H1 (cell line): ENCODE data around the gene YIPF5. TPM values are rescaled to one million over a fixed set of nuclear protein-coding genes. Genes with fewer than 3 reads are reported as not detected.

Experiments used
- CTCF ChIA-PET: fragments of 300-600 bp; sonication (Branson Sonifier 250); formaldehyde crosslinking; loops from one replicate; lab custom pipeline; 2021; ENCODE audit not compliant: partially characterized antibody; lab: Charles Lee
- POLR2A ChIA-PET: fragments of 300-600 bp; sonication (Branson Sonifier 250); formaldehyde crosslinking; loops from one replicate; lab custom pipeline; 2021; ENCODE audit warnings: inconsistent platforms; ENCODE audit not compliant: partially characterized antibody; lab: Charles Lee
- DNase-seq, 2 experiments: peaks; one replicate each; pipeline versions ENCODE4 v3.0.0 to v3.0.0-alpha.2; 2010 to 2022; ENCODE audit warnings: low spot score in 2 of 2, low read depth in 1 of 2, mixed read lengths in 1 of 2
- FAIRE-seq: peaks from 2 replicates; lab custom pipeline; 2011; peaks lifted over from hg19 to GRCh38; lab: Jason Lieb, UNC
- H2AFZ ChIP-seq: 2 replicates; pipeline ENCODE4 v1.8.1; 2012; ENCODE audit warnings: low read length, inconsistent platforms
- H2AK5ac ChIP-seq: 2 replicates; pipeline ENCODE4 v1.6.1; 2013; ENCODE audit warnings: low read depth, low read length
- H2BK120ac ChIP-seq: replicated peaks from 2 replicates; pipeline ENCODE3; 2013; ENCODE audit warnings: low read depth, low read length, inconsistent platforms
- H2BK12ac ChIP-seq: 2 replicates; pipeline ENCODE4 v1.6.1; 2013; ENCODE audit warnings: low read depth, low read length
- H2BK15ac ChIP-seq: 2 replicates; pipeline ENCODE4 v1.6.1; 2013; ENCODE audit warnings: low read length
- H2BK20ac ChIP-seq: 2 replicates; pipeline ENCODE4 v1.6.1; 2013; ENCODE audit warnings: low read length
- H2BK5ac ChIP-seq: 2 replicates; pipeline ENCODE4 v1.6.1; 2013; ENCODE audit warnings: low read depth, low read length
- H3K14ac ChIP-seq: 2 replicates; pipeline ENCODE4 v1.6.1; 2013; ENCODE audit warnings: inconsistent platforms; ENCODE audit not compliant: insufficient read length
- H3K18ac ChIP-seq: 2 replicates; pipeline ENCODE4 v1.6.1; 2013; ENCODE audit warnings: low read length; ENCODE audit errors: extremely low read depth
- H3K23ac ChIP-seq: 2 replicates; pipeline ENCODE4 v1.6.1; 2013; ENCODE audit warnings: inconsistent platforms; ENCODE audit not compliant: insufficient read length
- H3K23me2 ChIP-seq: 2 replicates; pipeline ENCODE4 v1.6.1; 2013; ENCODE audit warnings: low read depth, low read length
- H3K27ac ChIP-seq: 2 replicates; pipeline ENCODE4 v1.6.1; 2011; ENCODE audit warnings: low read depth, low read length, inconsistent platforms
- H3K27me3 ChIP-seq, 4 experiments: replicated peaks in 1 of 4; 1 replicate in 1 of 4; 2 replicates in 3 of 4; pipeline versions ENCODE4 v1.6.1 to v1.8.1; 2011 to 2013; ENCODE audit warnings: low read length in 3 of 4, mild to moderate bottlenecking in 3 of 4, inconsistent platforms in 2 of 4, mixed read lengths in 2 of 4, moderate library complexity in 1 of 4; ENCODE audit not compliant: control insufficient read depth in 3 of 4, insufficient read depth in 3 of 4; ENCODE audit errors: extremely low read depth in 1 of 4
- H3K36me3 ChIP-seq, 4 experiments: 2 replicates each; pipeline versions ENCODE4 v1.6.1 to v1.8.1; 2011 to 2013; ENCODE audit warnings: mild to moderate bottlenecking in 4 of 4, low read length in 3 of 4, moderate library complexity in 2 of 4, control low read depth in 1 of 4, inconsistent platforms in 1 of 4; ENCODE audit not compliant: insufficient read depth in 4 of 4, control insufficient read depth in 2 of 4
- H3K4ac ChIP-seq: replicated peaks from 2 replicates; pipeline ENCODE3; 2013; ENCODE audit warnings: low read length, low read depth, mixed read lengths, inconsistent platforms; ENCODE audit not compliant: insufficient read length
- H3K4me1 ChIP-seq, 4 experiments: replicated peaks in 1 of 4; 1 replicate in 1 of 4; 2 replicates in 3 of 4; pipeline versions ENCODE4 v1.6.1 to v1.8.1; 2011 to 2013; ENCODE audit warnings: low read length in 3 of 4, inconsistent platforms in 2 of 4, mixed read lengths in 1 of 4; ENCODE audit not compliant: insufficient read depth in 4 of 4, control insufficient read depth in 3 of 4
- H3K4me2 ChIP-seq, 2 experiments: 2 replicates each; pipeline versions ENCODE4 v1.6.1 to v1.8.1; 2011 to 2013; ENCODE audit warnings: low read depth in 2 of 2, low read length in 2 of 2, control low read depth in 1 of 2, inconsistent platforms in 1 of 2, mild to moderate bottlenecking in 1 of 2; ENCODE audit not compliant: insufficient read depth in 1 of 2
- H3K4me3 ChIP-seq, 4 experiments: fragments of 200-600, 300-600 bp in 1 of 4; sonication (generic), shearing (Covaris generic), sonication (Bioruptor Twin) in 1 of 4; 2 replicates each; pipeline versions ENCODE4 v1.5.1 to v1.8.1; 2011 to 2016; ENCODE audit warnings: low read length in 4 of 4, low read depth in 3 of 4, control low read depth in 2 of 4, inconsistent platforms in 2 of 4, mild to moderate bottlenecking in 2 of 4, mixed read lengths in 1 of 4, moderate library complexity in 1 of 4; ENCODE audit not compliant: insufficient read depth in 2 of 4; ENCODE audit errors: extremely low read depth in 1 of 4
- H3K56ac ChIP-seq: replicated peaks from 2 replicates; pipeline ENCODE3; 2013; ENCODE audit warnings: low read depth, mild to moderate bottlenecking, mixed read lengths, low read length, inconsistent platforms; ENCODE audit not compliant: insufficient read length
- H3K79me1 ChIP-seq: 2 replicates; pipeline ENCODE4 v1.6.1; 2013; ENCODE audit warnings: low read depth, low read length, control low read depth
- H3K79me2 ChIP-seq, 2 experiments: 2 replicates each; pipeline versions ENCODE4 v1.6.1 to v1.8.1; 2012 to 2013; ENCODE audit warnings: low read length in 2 of 2, mild to moderate bottlenecking in 2 of 2, inconsistent platforms in 1 of 2; ENCODE audit not compliant: insufficient read depth in 2 of 2, control insufficient read depth in 1 of 2
- H3K9ac ChIP-seq, 4 experiments: replicated peaks in 1 of 4; 1 replicate in 1 of 4; 2 replicates in 3 of 4; pipeline versions ENCODE4 v1.6.1 to v1.8.1; 2011 to 2013; ENCODE audit warnings: low read depth in 3 of 4, low read length in 3 of 4, control low read depth in 2 of 4, mild to moderate bottlenecking in 2 of 4, moderate library complexity in 2 of 4, inconsistent platforms in 1 of 4; ENCODE audit errors: extremely low read depth in 1 of 4
- H3K9me3 ChIP-seq, 2 experiments: 2 replicates each; pipeline versions ENCODE4 v1.6.1 to v1.8.1; 2012 to 2013; ENCODE audit warnings: mild to moderate bottlenecking in 2 of 2, moderate library complexity in 2 of 2, control low read depth in 1 of 2, inconsistent platforms in 1 of 2, low read depth in 1 of 2, low read length in 1 of 2, mixed read lengths in 1 of 2; ENCODE audit not compliant: insufficient read depth in 2 of 2
- H4K20me1 ChIP-seq, 2 experiments: replicated peaks in 1 of 2; 2 replicates each; pipeline versions ENCODE3 to v1.8.1; 2011 to 2013; ENCODE audit warnings: inconsistent platforms in 2 of 2, low read length in 2 of 2, mild to moderate bottlenecking in 1 of 2; ENCODE audit not compliant: insufficient read depth in 2 of 2, control insufficient read depth in 1 of 2
- H4K5ac ChIP-seq: 2 replicates; pipeline ENCODE4 v1.6.1; 2013; ENCODE audit warnings: low read length, low read depth, mixed read lengths, inconsistent platforms; ENCODE audit not compliant: insufficient read length
- H4K8ac ChIP-seq: 2 replicates; pipeline ENCODE4 v1.8.0; 2013; ENCODE audit warnings: mild to moderate bottlenecking, moderate library complexity, low read length, inconsistent platforms; ENCODE audit not compliant: insufficient read depth; ENCODE audit errors: extremely low read depth
- H4K91ac ChIP-seq: replicated peaks from 2 replicates; pipeline ENCODE3; 2013; ENCODE audit warnings: low read length, mixed read lengths, inconsistent platforms; ENCODE audit not compliant: insufficient read length
- ASH2L ChIP-seq: fragments of 200-600, 300-600 bp; sonication (generic); IDR thresholded peaks from one replicate; pipeline ENCODE4 v1.7.1; 2017; ENCODE audit warnings: low read length
- BCL11A ChIP-seq, 2 experiments: IDR thresholded peaks; one replicate each; pipeline ENCODE4 v1.6.1; 2011; ENCODE audit warnings: low read depth in 2 of 2, low read length in 2 of 2, mild to moderate bottlenecking in 2 of 2
- EP300 ChIP-seq, 2 experiments: IDR thresholded peaks; 1 replicate in 1 of 2; 2 replicates in 1 of 2; pipeline ENCODE4 v1.6.1; 2011 to 2012; ENCODE audit warnings: low read depth in 2 of 2, low read length in 2 of 2, mild to moderate bottlenecking in 2 of 2, borderline replicate concordance in 1 of 2, inconsistent platforms in 1 of 2, moderate library complexity in 1 of 2
- FOSL1 ChIP-seq: IDR thresholded peaks from 2 replicates; pipeline ENCODE4 v1.6.1; 2011; ENCODE audit warnings: mild to moderate bottlenecking, low read depth, low read length, moderate library complexity; ENCODE audit not compliant: insufficient read depth
- GTF2F1 ChIP-seq: IDR thresholded peaks from 2 replicates; pipeline ENCODE4 v1.6.1; 2012; ENCODE audit warnings: low read depth, low read length, improper control_type of control experiment, borderline replicate concordance
- KDM4A ChIP-seq: IDR thresholded peaks from one replicate; pipeline ENCODE4 v1.7.1; 2012; ENCODE audit warnings: low read depth, mild to moderate bottlenecking, moderate library complexity, low read length, inconsistent platforms; ENCODE audit not compliant: severe bottlenecking
- NRF1 ChIP-seq: IDR thresholded peaks from 2 replicates; pipeline ENCODE4 v1.6.1; 2011; ENCODE audit warnings: mild to moderate bottlenecking, low read depth, low read length, improper control_type of control experiment
- RFX5 ChIP-seq: IDR thresholded peaks from 2 replicates; pipeline ENCODE4 v1.6.1; 2011; ENCODE audit warnings: low read depth, low read length, improper control_type of control experiment, borderline replicate concordance
- TAF7 ChIP-seq: optimal IDR thresholded peaks from 2 replicates; pipeline ENCODE3; 2011; ENCODE audit warnings: low read depth, mild to moderate bottlenecking, inconsistent platforms, low read length, moderate library complexity, borderline replicate concordance
- WGBS, 2 experiments: shearing (Covaris generic) in 1 of 2; methylation state at CpG; one replicate each; pipeline versions ENCODE4 v1.1.6 to v1.1.7; 2013 to 2015; ENCODE audit warnings: low lambda C conversion rate in 2 of 2, mixed read lengths in 2 of 2, inconsistent platforms in 1 of 2, low coverage in 1 of 2, missing lambda C conversion rate in 1 of 2; ENCODE audit not compliant: insufficient replicate concordance in 2 of 2, insufficient coverage in 1 of 2, insufficient read length in 1 of 2; ENCODE audit errors: extremely low coverage in 1 of 2, missing lambda C conversion rate in 1 of 2; 5-methylcytosine and 5-hydroxymethylcytosine counted together
- polyA plus RNA-seq, 7 experiments: library from polyadenylated mRNA; depleted of rRNA in 3 of 7; stranded (reverse) in 5 of 7; unstranded in 2 of 7; fragments of >200 nt in 5 of 7; fragments of 200-250 nt in 2 of 7; gene quantifications; 1 replicate in 5 of 7; 2 replicates in 1 of 7; 4 replicates in 1 of 7; pipeline versions ENCODE4 v1.2.1 to v1.2.3, GENCODE V29; 2011 to 2013; ENCODE audit warnings: missing spikeins in 2 of 7, mixed read lengths in 2 of 7
- total RNA-seq: library from RNA; stranded (reverse); fragmentation: NEBNext Ultra II Directional; extraction: Animal tissue kit (Norgen Biotek cat#: 25700); gene quantifications from 2 replicates; pipeline ENCODE4 v1.2.1, GENCODE V29; 2021

The YIPF5 gene
- total and polyA plus RNA-seq, 2 of the 8 experiments (the other 6 are each of a cell fraction or from before 2014, with no cell fraction given) = 27.6 to 33.6 TPM

GRCh38 chr5:144114571-144114970 is 55.9 kb downstream of the YIPF5 start:
- Histone ChIP-seq H2BK5ac (no peak overlapping the region), H3K23me2 (no peaks in the 10 kb centered on the region), H4K8ac (no peak overlapping the region), H2BK12ac (no peak overlapping the region), H2BK15ac (no peak overlapping the region), H3K23ac (no peak overlapping the region), H2BK120ac (no peak overlapping the region), H4K91ac (no peak overlapping the region), H3K14ac (no peak overlapping the region), H3K4me1 (no peaks in the 10 kb centered on the region), H4K5ac (no peak overlapping the region), H3K4me3 (no peak overlapping the region), H3K56ac (no peak overlapping the region), H3K27me3 (no peaks in the 10 kb centered on the region), H3K79me2 (no peaks in the 10 kb centered on the region), H2AFZ (no peak overlapping the region), H2BK20ac (no peak overlapping the region), H3K4ac (no peak overlapping the region), H3K4me2 (no peak overlapping the region), H2AK5ac (no peak overlapping the region), H3K79me1 (no peaks in the 10 kb centered on the region), H4K20me1 (no peaks in the 10 kb centered on the region), H3K9ac (no peak overlapping the region), H3K18ac (no peak overlapping the region), H3K27ac (no peak overlapping the region), H3K36me3 (no peaks in the 10 kb centered on the region), H3K9me3 (no peaks in the 10 kb centered on the region)
- ChIA-PET POLR2A (no interaction called here), CTCF (interaction anchor here (0.6 kb wide), 1 partner anchor 1290 kb away, joined by 3 read pairs; no protein-coding TSS in a partner anchor)
- 0% methylated on average over 1 of the region's 1 CpG; no CpG with 5 or more reads in 1 of the 2 experiments for WGBS, 2 experiments
- FAIRE-seq (no peak), DNase-seq (no peak)
- TF ChIP-seq TAF7 = no peak
- no peak for TF ChIP-seq NRF1
- no peak for TF ChIP-seq BCL11A (IDR thresholded peaks at IDR 0.05; ENCODE audit: low read depth in 2 of 2, low read length in 2 of 2)
- no peak for TF ChIP-seq RFX5
- no peak for TF ChIP-seq ASH2L
- TF ChIP-seq EP300 (IDR thresholded peaks at IDR 0.05; ENCODE audit: borderline replicate concordance in 1 of 2, low read depth in 2 of 2, low read length in 2 of 2) = no peak
- no peak for TF ChIP-seq GTF2F1
- TF ChIP-seq FOSL1 = no peak
- no peak for TF ChIP-seq KDM4A
